ENCODE results near the gene CHN2.

CHN2 gene

GRCh38 chr7:29494350-29494749 lies 299.8 kb downstream of the CHN2 start:
- TF ChIP-seq CTCF (IDR thresholded peaks at IDR 0.05; ENCODE audit: low read depth, low read length) (no peak), MAX (IDR thresholded peaks at IDR 0.05; ENCODE audit: low read depth, low read length) (no peak), MYC (IDR thresholded peaks at IDR 0.05; ENCODE audit: low read depth, low read length) (no peak), POLR2A (IDR thresholded peaks at IDR 0.05; ENCODE audit: extremely low read depth, insufficient read length) (no peak)
- DNase-seq (ENCODE audit: low read depth): no peak
- no peak overlapping the region for H3K4me3 ChIP-seq (ENCODE audit: low read depth, low read length)

GRCh38 chr7:29495653-29496052 lies 301.1 kb downstream of the CHN2 start:
- no peak for DNase-seq (ENCODE audit: low read depth)
- no peak overlapping the region for H3K4me3 ChIP-seq (ENCODE audit: low read depth, low read length)
- TF ChIP-seq MYC (IDR thresholded peaks at IDR 0.05; ENCODE audit: low read depth, low read length): no peak

- no peak for DNase-seq (ENCODE audit: low read depth)
- TF ChIP-seq MYC (IDR thresholded peaks at IDR 0.05; ENCODE audit: low read depth, low read length) (no peak), MAX (IDR thresholded peaks at IDR 0.05; ENCODE audit: low read depth, low read length) (no peak), CTCF (IDR thresholded peaks at IDR 0.05; ENCODE audit: low read depth, low read length) (no peak), POLR2A (IDR thresholded peaks at IDR 0.05; ENCODE audit: extremely low read depth, insufficient read length) (no peak)
- no peak overlapping the region for H3K4me3 ChIP-seq (ENCODE audit: low read depth, low read length)
Measured at GRCh38 chr7:29496355-29497020, 301.9 kb downstream of the CHN2 start.

- no peak for DNase-seq (ENCODE audit: low read depth)
- no peak overlapping the region for H3K4me3 ChIP-seq (ENCODE audit: low read depth, low read length)
- TF ChIP-seq MAX (IDR thresholded peaks at IDR 0.05; ENCODE audit: low read depth, low read length) (no peak), POLR2A (IDR thresholded peaks at IDR 0.05; ENCODE audit: extremely low read depth, insufficient read length) (no peak), CTCF (IDR thresholded peaks at IDR 0.05; ENCODE audit: low read depth, low read length) (no peak), MYC (IDR thresholded peaks at IDR 0.05; ENCODE audit: low read depth, low read length) (no peak)
Measured at GRCh38 chr7:29499932-29500331, 305.4 kb downstream of the CHN2 start.

GRCh38 chr7:29500719-29501118 lies 306.1 kb downstream of the CHN2 start:
- no peak overlapping the region for H3K4me3 ChIP-seq (ENCODE audit: low read depth, low read length)
- DNase-seq (ENCODE audit: low read depth): no peak
- TF ChIP-seq MAX (IDR thresholded peaks at IDR 0.05; ENCODE audit: low read depth, low read length) (no peak), CTCF (IDR thresholded peaks at IDR 0.05; ENCODE audit: low read depth, low read length) (no peak), POLR2A (IDR thresholded peaks at IDR 0.05; ENCODE audit: extremely low read depth, insufficient read length) (no peak), MYC (IDR thresholded peaks at IDR 0.05; ENCODE audit: low read depth, low read length) (no peak)

GRCh38 chr7:29502133-29502532 lies 307.6 kb downstream of the CHN2 start:
- no peak overlapping the region for H3K4me3 ChIP-seq (ENCODE audit: low read depth, low read length)
- no peak for DNase-seq (ENCODE audit: low read depth)
- TF ChIP-seq MYC (IDR thresholded peaks at IDR 0.05; ENCODE audit: low read depth, low read length): no peak
- TF ChIP-seq CTCF (IDR thresholded peaks at IDR 0.05; ENCODE audit: low read depth, low read length): no peak
- TF ChIP-seq MAX (IDR thresholded peaks at IDR 0.05; ENCODE audit: low read depth, low read length): no peak
- no peak for TF ChIP-seq POLR2A (IDR thresholded peaks at IDR 0.05; ENCODE audit: extremely low read depth, insufficient read length)
